ENCODE measurements around the gene MUC5B.

DNA sequence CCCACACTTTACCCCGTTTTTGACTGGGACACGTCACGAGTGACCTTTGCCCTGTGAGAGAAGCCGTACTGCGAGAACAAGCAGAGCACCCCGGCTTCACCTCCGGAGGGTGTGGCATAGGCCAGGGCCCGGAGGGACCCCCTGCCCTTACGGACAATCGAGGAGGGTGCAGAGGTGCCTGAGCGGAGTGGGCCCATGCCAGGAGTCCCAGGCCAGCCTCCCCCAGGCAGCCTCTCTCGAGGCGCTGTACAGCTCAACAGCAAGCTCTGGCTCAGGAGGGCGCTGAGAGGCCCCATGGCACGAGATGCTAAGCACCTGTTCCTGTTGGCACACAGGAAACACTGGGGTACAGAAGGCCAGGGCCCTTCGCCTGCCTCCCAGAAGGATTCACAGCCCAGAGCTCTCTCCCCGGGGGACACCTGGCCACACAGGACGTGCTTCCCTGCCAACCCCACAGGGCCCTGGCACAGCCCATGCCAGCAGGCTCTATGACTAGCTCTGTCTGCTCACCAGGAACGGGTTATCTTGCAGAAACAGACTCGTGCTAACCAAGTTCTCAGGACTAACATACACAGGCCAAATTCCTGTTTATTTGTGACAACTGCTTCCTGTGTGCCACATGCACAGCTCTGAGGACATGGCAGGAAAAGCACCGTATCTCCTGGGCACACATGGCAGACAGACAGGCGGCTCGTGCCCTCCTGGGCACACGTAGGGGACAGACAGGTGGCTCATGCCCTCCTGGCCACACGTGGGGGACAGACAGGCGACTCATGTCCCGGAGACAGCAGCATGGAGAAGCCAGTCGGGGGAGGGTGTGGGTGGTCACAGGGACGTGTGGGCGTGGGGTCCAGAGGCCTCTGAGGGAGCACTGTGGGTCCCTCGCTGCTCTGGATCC lies 75.0 kb downstream of the MUC5B start:
- TF ChIP-seq, protein P1, sequence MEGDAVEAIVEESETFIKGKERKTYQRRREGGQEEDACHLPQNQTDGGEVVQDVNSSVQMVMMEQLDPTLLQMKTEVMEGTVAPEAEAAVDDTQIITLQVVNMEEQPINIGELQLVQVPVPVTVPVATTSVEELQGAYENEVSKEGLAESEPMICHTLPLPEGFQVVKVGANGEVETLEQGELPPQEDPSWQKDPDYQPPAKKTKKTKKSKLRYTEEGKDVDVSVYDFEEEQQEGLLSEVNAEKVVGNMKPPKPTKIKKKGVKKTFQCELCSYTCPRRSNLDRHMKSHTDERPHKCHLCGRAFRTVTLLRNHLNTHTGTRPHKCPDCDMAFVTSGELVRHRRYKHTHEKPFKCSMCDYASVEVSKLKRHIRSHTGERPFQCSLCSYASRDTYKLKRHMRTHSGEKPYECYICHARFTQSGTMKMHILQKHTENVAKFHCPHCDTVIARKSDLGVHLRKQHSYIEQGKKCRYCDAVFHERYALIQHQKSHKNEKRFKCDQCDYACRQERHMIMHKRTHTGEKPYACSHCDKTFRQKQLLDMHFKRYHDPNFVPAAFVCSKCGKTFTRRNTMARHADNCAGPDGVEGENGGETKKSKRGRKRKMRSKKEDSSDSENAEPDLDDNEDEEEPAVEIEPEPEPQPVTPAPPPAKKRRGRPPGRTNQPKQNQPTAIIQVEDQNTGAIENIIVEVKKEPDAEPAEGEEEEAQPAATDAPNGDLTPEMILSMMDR (IDR thresholded peaks at IDR 0.05; ENCODE audit: low read length), result no peak
- no peak for TF ChIP-seq EZH2 (IDR thresholded peaks at IDR 0.05; ENCODE audit: borderline replicate concordance, low read length)

All from OCI-LY1 (cell line).